Ecto neural progenitor cell (in vitro differentiated cells): ENCODE measurements around the gene PICK1.
"Not testable (repeated sequence)": the region's sequence is repeated elsewhere in the genome, so short reads cannot be mapped to it uniquely, and the experiment has no call there.

ENCODE experiments used
- DNase-seq: peaks from one replicate; pipeline ENCODE4 v3.0.0-alpha.2; 2018; ENCODE audit warnings: low spot score

Gene PICK1

GRCh38 chr22:38074181-38075104, 17.2 kb downstream of the PICK1 start:
- peak; percentile 83 for DNase-seq

GRCh38 chr22:38075105-38075825, 18.1 kb downstream of the PICK1 start:
- no peak for DNase-seq

GRCh38 chr22:38075961-38076360, 18.8 kb downstream of the PICK1 start:
- no peak for DNase-seq

GRCh38 chr22:38077096-38077495, 19.9 kb downstream of the PICK1 start:
- DNase-seq, result no peak

GRCh38 chr22:38077595-38077994, 20.4 kb downstream of the PICK1 start:
- no peak for DNase-seq

- no peak for DNase-seq
These were observed 21.0 kb downstream of the PICK1 start for GRCh38 chr22:38078046-38078840.

GRCh38 chr22:38079208-38079607, 22.0 kb downstream of the PICK1 start:
- not testable (repeated sequence) for DNase-seq

- DNase-seq, result no peak
These were observed 22.6 kb downstream of the PICK1 start for GRCh38 chr22:38079804-38080203.

GRCh38 chr22:38080474-38080849, 23.3 kb downstream of the PICK1 start:
- no peak for DNase-seq

- peak; percentile 66 for DNase-seq
These were observed 23.8 kb downstream of the PICK1 start for GRCh38 chr22:38080850-38081635.

GRCh38 chr22:38081636-38081940, 24.4 kb downstream of the PICK1 start:
- no peak for DNase-seq

- no peak for DNase-seq
These were observed 25.0 kb downstream of the PICK1 start for GRCh38 chr22:38081941-38082828.

- DNase-seq, result no peak
These were observed 25.9 kb downstream of the PICK1 start for GRCh38 chr22:38082986-38083710.

- DNase-seq, result peak; percentile 84
These were observed 26.9 kb downstream of the PICK1 start, which contains the start of gene SLC16A8 for GRCh38 chr22:38083931-38084631. TSS of gene SLC16A8 (minus strand) at chr22:38084184. CDS start at chr22:38082873, 1,311 bp downstream.

- DNase-seq, result no peak
These were observed 27.9 kb downstream of the PICK1 start for GRCh38 chr22:38085056-38085455.

- DNase-seq, result no peak
These were observed 28.3 kb downstream of the PICK1 start for GRCh38 chr22:38085501-38085900.

GRCh38 chr22:38086001-38086845, 29.0 kb downstream of the PICK1 start:
- DNase-seq, result peak; percentile 53

- no peak for DNase-seq
These were observed 29.7 kb downstream of the PICK1 start for GRCh38 chr22:38086942-38087341.
